Measurements from ENCODE around the gene TCF20. TPM values are rescaled to one million over a fixed set of nuclear protein-coding genes. Genes with fewer than 3 reads are reported as not detected.

TCF20 gene
- polyA plus RNA-seq, 1 of the 3 experiments (the other 2 are of a cell fraction) = 8.5 TPM

DNA sequence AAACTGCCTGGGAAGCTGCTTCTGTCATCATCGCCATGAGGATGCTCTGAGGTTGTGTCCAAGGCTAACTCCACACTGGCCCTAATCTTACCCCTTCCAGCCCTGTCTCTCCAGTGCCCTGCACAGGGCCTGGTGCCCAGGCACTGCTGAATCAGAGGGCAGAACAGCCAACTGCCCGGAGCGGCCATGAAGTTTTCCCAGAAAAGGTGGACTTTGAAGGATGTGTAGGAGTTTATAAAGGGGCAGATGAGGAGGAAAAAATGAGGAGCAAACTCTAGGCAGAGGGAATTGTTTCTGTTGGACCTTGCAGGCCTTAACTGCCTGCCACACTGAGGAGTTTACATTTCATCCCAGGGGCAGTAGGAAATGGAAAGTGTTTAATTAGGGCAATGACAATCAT lies 39.4 kb upstream of the TCF20 start:
- no peaks in the 10 kb centered on the region for H3K36me3 ChIP-seq (replicated peaks in 1 of 2; ENCODE audit: control insufficient read depth in 1 of 2, insufficient read depth in 2 of 2, low read length in 1 of 2)
- ChIA-PET CTCF (interaction anchor here (0.8 to 1.2 kb wide), 2 partner anchors 9 to 33 kb away, joined by 3 read pairs; no protein-coding TSS in a partner anchor), POLR2A (no interaction called here)
- H3K4me2 ChIP-seq = no peak overlapping the region
- peaks cover 0 to 34% of the 10 kb centered on the region in 2 experiments; a peak in 1 of 4 replicates for H3K4me1 ChIP-seq (ENCODE audit: control insufficient read depth in 1 of 2, insufficient read depth in 2 of 2, low read depth in 1 of 2, low read length in 1 of 2)
- no peaks in the 10 kb centered on the region for H3F3A ChIP-seq (replicated peaks; ENCODE audit: insufficient read depth)
- DNase-seq = no peak
- H3K79me2 ChIP-seq (ENCODE audit: insufficient read depth) = no peaks in the 10 kb centered on the region
- no peaks in the 10 kb centered on the region for H3K9me3 ChIP-seq
- no peaks in the 10 kb centered on the region for H3K9me2 ChIP-seq
- H3K27ac ChIP-seq (ENCODE audit: low read depth in 2 of 2, low read length in 1 of 2) = no peak overlapping the region
- no peaks in the 10 kb centered on the region for H4K20me1 ChIP-seq (ENCODE audit: insufficient read depth)
- H3K9ac ChIP-seq = no peak overlapping the region
- H2AFZ ChIP-seq (ENCODE audit: low read depth) = no peak overlapping the region
- TF ChIP-seq, protein P1, sequence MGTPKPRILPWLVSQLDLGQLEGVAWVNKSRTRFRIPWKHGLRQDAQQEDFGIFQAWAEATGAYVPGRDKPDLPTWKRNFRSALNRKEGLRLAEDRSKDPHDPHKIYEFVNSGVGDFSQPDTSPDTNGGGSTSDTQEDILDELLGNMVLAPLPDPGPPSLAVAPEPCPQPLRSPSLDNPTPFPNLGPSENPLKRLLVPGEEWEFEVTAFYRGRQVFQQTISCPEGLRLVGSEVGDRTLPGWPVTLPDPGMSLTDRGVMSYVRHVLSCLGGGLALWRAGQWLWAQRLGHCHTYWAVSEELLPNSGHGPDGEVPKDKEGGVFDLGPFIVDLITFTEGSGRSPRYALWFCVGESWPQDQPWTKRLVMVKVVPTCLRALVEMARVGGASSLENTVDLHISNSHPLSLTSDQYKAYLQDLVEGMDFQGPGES (IDR thresholded peaks at IDR 0.05; ENCODE audit: low read depth, low read length) = no peak
- no peak for TF ChIP-seq NFIC (IDR thresholded peaks at IDR 0.05; ENCODE audit: borderline replicate concordance)
- no peak for TF ChIP-seq SMC3 (IDR thresholded peaks at IDR 0.05; ENCODE audit: low read depth, low read length)
- no peak for TF ChIP-seq MXI1 (IDR thresholded peaks at IDR 0.05; ENCODE audit: low read depth, low read length)
- TF ChIP-seq, protein P2, sequence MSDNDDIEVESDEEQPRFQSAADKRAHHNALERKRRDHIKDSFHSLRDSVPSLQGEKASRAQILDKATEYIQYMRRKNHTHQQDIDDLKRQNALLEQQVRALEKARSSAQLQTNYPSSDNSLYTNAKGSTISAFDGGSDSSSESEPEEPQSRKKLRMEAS (IDR thresholded peaks at IDR 0.05; ENCODE audit: low read depth) = no peak
- no peak for TF ChIP-seq RAD21 (IDR thresholded peaks at IDR 0.05; ENCODE audit: low read length)
- no peak for TF ChIP-seq POLR2AphosphoS5 (IDR thresholded peaks at IDR 0.05; ENCODE audit: low read depth, low read length)
- no peak for TF ChIP-seq YY1 (IDR thresholded peaks at IDR 0.05; ENCODE audit: low read depth)
- TF ChIP-seq, protein P3, sequence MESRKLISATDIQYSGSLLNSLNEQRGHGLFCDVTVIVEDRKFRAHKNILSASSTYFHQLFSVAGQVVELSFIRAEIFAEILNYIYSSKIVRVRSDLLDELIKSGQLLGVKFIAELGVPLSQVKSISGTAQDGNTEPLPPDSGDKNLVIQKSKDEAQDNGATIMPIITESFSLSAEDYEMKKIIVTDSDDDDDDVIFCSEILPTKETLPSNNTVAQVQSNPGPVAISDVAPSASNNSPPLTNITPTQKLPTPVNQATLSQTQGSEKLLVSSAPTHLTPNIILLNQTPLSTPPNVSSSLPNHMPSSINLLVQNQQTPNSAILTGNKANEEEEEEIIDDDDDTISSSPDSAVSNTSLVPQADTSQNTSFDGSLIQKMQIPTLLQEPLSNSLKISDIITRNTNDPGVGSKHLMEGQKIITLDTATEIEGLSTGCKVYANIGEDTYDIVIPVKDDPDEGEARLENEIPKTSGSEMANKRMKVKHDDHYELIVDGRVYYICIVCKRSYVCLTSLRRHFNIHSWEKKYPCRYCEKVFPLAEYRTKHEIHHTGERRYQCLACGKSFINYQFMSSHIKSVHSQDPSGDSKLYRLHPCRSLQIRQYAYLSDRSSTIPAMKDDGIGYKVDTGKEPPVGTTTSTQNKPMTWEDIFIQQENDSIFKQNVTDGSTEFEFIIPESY (IDR thresholded peaks at IDR 0.05; ENCODE audit: borderline replicate concordance, low read depth) = no peak
- WGBS (ENCODE audit: low lambda C conversion rate) = 88% methylated on average over 3 of the region's 3 CpGs
- H3K27me3 ChIP-seq (ENCODE audit: insufficient read depth) = no peaks in the 10 kb centered on the region
- no peak overlapping the region for H3K4me3 ChIP-seq (ENCODE audit: low read depth in 2 of 2, low read length in 1 of 2)

DNA sequence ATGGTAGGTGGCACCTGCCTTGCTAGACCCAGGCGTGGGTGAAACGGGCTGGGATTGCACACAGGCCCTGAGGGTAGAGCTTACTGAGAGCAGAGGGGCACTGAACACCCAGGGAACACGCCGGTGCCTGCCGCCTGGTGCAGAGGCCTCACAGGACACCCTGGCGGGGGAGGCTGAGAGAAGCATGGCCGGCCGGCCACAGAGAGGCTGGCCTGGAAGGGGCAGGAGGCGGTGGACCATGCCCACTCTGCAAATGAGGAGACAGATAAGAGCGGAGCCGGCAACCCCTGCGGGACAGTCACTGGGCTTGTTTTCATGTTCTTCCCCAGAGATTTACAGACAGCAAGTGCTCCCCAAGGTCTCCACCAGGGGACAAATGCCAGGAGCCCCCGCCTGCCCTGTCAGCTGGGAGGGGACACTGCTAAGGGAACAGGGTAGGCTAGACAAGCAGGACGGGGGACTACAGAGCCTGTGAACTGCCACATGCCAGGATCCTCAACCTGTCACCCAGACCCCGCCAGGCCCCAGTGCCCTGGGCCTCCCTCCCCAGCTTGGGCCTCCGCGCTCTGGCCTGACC lies 38.5 kb upstream of the TCF20 start:
- Histone ChIP-seq H3K79me2 (ENCODE audit: insufficient read depth) (no peaks in the 10 kb centered on the region), H3K36me3 (replicated peaks in 1 of 2; ENCODE audit: control insufficient read depth in 1 of 2, insufficient read depth in 2 of 2, low read length in 1 of 2) (no peaks in the 10 kb centered on the region), H4K20me1 (ENCODE audit: insufficient read depth) (no peaks in the 10 kb centered on the region), H3K4me3 (ENCODE audit: low read depth in 2 of 2, low read length in 1 of 2) (no peak overlapping the region), H3K9me3 (no peaks in the 10 kb centered on the region), H3K27ac (ENCODE audit: low read depth in 2 of 2, low read length in 1 of 2) (no peak overlapping the region; a peak in 1 of 4 replicates), H2AFZ (ENCODE audit: low read depth) (no peak overlapping the region), H3K27me3 (ENCODE audit: insufficient read depth) (no peaks in the 10 kb centered on the region), H3K4me1 (ENCODE audit: control insufficient read depth in 1 of 2, insufficient read depth in 2 of 2, low read depth in 1 of 2, low read length in 1 of 2) (peaks cover 0 to 26% of the 10 kb centered on the region in 2 experiments; a peak in 1 of 4 replicates), H3F3A (replicated peaks; ENCODE audit: insufficient read depth) (no peaks in the 10 kb centered on the region), H3K9me2 (no peaks in the 10 kb centered on the region), H3K4me2 (no peak overlapping the region), H3K9ac (no peak overlapping the region)
- CTCF ChIA-PET = interaction anchor here (0.8 to 1.6 kb wide), 5 partner anchors 9 to 33 kb away, joined by 3 to 5 read pairs (median 4); no protein-coding TSS in a partner anchor
- DNase-seq = peak; percentile 79
- TF ChIP-seq FOSL2 (IDR thresholded peaks at IDR 0.05; ENCODE audit: borderline replicate concordance, low read depth) (no peak), GATA2 (CRISPR knock-in tag; IDR thresholded peaks at IDR 0.05) (peak; percentile 37; the same call in 1 of the 2 replicates), MXI1 (IDR thresholded peaks at IDR 0.05; ENCODE audit: low read depth, low read length) (peak; percentile 36; the same call in 1 of the 2 replicates)
- POLR2A ChIA-PET = no interaction called here
- 57% methylated on average over 3 of the region's 17 CpGs for WGBS (ENCODE audit: low lambda C conversion rate)

All from SK-N-SH (cell line).